Neuronal stem cell (in vitro differentiated cells): ENCODE results near the gene USHBP1.

Experiments used
- DNase-seq: peaks from one replicate; pipeline ENCODE4 v3.0.0-alpha.2; 2013; ENCODE audit warnings: low spot score
- H2AFZ ChIP-seq: one replicate; pipeline ENCODE4 v1.6.1; 2013; ENCODE audit warnings: mild to moderate bottlenecking, low read length, inconsistent platforms
- H2AK5ac ChIP-seq: 2 replicates; pipeline ENCODE4 v1.6.1; 2013; ENCODE audit warnings: low read depth, mild to moderate bottlenecking, inconsistent platforms, low read length, moderate library complexity, mixed read lengths
- H2BK120ac ChIP-seq: 2 replicates; pipeline ENCODE4 v1.6.1; 2013; ENCODE audit warnings: low read depth, mild to moderate bottlenecking, inconsistent platforms, low read length, moderate library complexity, mixed read lengths
- H2BK12ac ChIP-seq: one replicate; pipeline ENCODE4 v1.6.1; 2013; ENCODE audit warnings: low read length, inconsistent platforms
- H2BK15ac ChIP-seq: 2 replicates; pipeline ENCODE4 v1.6.1; 2013; ENCODE audit warnings: mild to moderate bottlenecking, low read length, inconsistent platforms, mixed read lengths
- H2BK5ac ChIP-seq: one replicate; pipeline ENCODE4 v1.6.1; 2013; ENCODE audit warnings: inconsistent platforms, mild to moderate bottlenecking, low read length, moderate library complexity
- H3K14ac ChIP-seq: one replicate; pipeline ENCODE4 v1.6.1; 2013; ENCODE audit warnings: low read length, inconsistent platforms
- H3K18ac ChIP-seq: 2 replicates; pipeline ENCODE4 v1.6.1; 2013; ENCODE audit warnings: low read length, inconsistent platforms
- H3K23ac ChIP-seq: 2 replicates; pipeline ENCODE4 v1.6.1; 2013; ENCODE audit warnings: low read depth, mild to moderate bottlenecking, mixed read lengths, low read length, inconsistent platforms; ENCODE audit not compliant: poor library complexity
- H3K27ac ChIP-seq: replicated peaks from 3 replicates; pipeline ENCODE4 v1.5.1; 2013; ENCODE audit warnings: low read length, inconsistent platforms
- H3K27me3 ChIP-seq, 3 experiments: 2 replicates each; pipeline ENCODE4 v1.6.1; 2013; ENCODE audit warnings: low read length in 3 of 3, mild to moderate bottlenecking in 2 of 3, inconsistent platforms in 1 of 3, low read depth in 1 of 3, mixed read lengths in 1 of 3, moderate library complexity in 1 of 3; ENCODE audit not compliant: control insufficient read depth in 3 of 3, insufficient read depth in 3 of 3
- H3K36me3 ChIP-seq, 2 donors: replicated peaks in 1 of 2; 2 replicates each; pipeline ENCODE4 v1.6.1; 2013; ENCODE audit warnings: low read length in 2 of 2; ENCODE audit not compliant: control insufficient read depth in 2 of 2, insufficient read depth in 2 of 2
- H3K4ac ChIP-seq: 2 replicates; pipeline ENCODE4 v1.6.1; 2013; ENCODE audit warnings: inconsistent platforms, mild to moderate bottlenecking, low read length, moderate library complexity
- H3K4me1 ChIP-seq, 2 donors: 1 replicate in 1 of 2; 2 replicates in 1 of 2; pipeline ENCODE4 v1.6.1; 2013; ENCODE audit warnings: low read length in 2 of 2, low read depth in 1 of 2; ENCODE audit not compliant: control insufficient read depth in 2 of 2, insufficient read depth in 1 of 2
- H3K4me2 ChIP-seq: one replicate; pipeline ENCODE4 v1.6.1; 2013; ENCODE audit warnings: mild to moderate bottlenecking, low read length, inconsistent platforms; ENCODE audit not compliant: insufficient read depth, poor library complexity, severe bottlenecking
- H3K4me3 ChIP-seq, 2 donors: 2 replicates each; pipeline ENCODE4 v1.5.1; 2013; ENCODE audit warnings: low read length in 2 of 2, mild to moderate bottlenecking in 2 of 2, inconsistent platforms in 1 of 2, moderate library complexity in 1 of 2
- H3K79me1 ChIP-seq: one replicate; pipeline ENCODE4 v1.6.1; 2013; ENCODE audit warnings: low read depth, mild to moderate bottlenecking, inconsistent platforms, low read length, moderate library complexity
- H3K9ac ChIP-seq: one replicate; pipeline ENCODE4 v1.6.1; 2013; ENCODE audit warnings: mild to moderate bottlenecking, low read depth, low read length, inconsistent platforms; ENCODE audit not compliant: poor library complexity
- H3K9me3 ChIP-seq, 2 donors: replicated peaks in 1 of 2; 2 replicates each; pipeline versions ENCODE3 to v1.6.1; 2013; ENCODE audit warnings: low read length in 2 of 2, mild to moderate bottlenecking in 2 of 2, inconsistent platforms in 1 of 2, low read depth in 1 of 2, mixed read lengths in 1 of 2, moderate library complexity in 1 of 2; ENCODE audit not compliant: control insufficient read depth in 2 of 2, insufficient read depth in 1 of 2
- H4K8ac ChIP-seq: one replicate; pipeline ENCODE4 v1.6.1; 2013; ENCODE audit warnings: low read depth, mild to moderate bottlenecking, inconsistent platforms, low read length, moderate library complexity
- H4K91ac ChIP-seq: one replicate; pipeline ENCODE4 v1.6.1; 2013; ENCODE audit warnings: low read length, low read depth, mild to moderate bottlenecking, inconsistent platforms; ENCODE audit not compliant: poor library complexity
- WGBS, 2 donors: extraction: QIAGEN DNeasy Blood & Tissue Kit; methylation state at CpG; one replicate each; pipeline ENCODE4 v1.1.7; 2013; ENCODE audit warnings: missing lambda C conversion rate in 2 of 2, mixed read lengths in 1 of 2; ENCODE audit not compliant: insufficient read length in 2 of 2, insufficient replicate concordance in 1 of 2; ENCODE audit errors: extremely low coverage in 2 of 2; 5-methylcytosine and 5-hydroxymethylcytosine counted together

The USHBP1 gene

DNA sequence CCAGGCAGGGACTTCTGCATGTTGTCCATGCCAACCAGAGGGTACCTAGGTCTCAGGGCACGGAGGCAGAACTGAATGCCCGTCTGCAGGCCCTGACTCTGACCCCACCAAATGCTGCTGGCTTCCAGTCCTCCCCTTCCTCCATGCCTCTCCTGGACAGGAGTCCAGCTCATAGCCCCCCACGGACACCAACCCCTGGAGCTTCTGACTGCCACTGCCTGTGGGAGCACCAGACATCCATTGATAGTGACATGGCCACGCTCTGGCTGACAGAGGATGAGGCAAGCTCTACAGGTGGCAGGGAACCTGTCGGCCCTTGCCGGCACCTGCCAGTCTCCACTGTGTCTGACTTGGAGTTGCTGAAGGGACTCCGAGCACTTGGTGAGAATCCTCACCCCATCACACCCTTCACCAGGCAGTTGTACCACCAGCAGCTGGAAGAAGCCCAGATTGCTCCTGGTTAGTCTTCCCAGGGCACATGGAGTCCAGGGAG is 19.0 kb upstream of the USHBP1 start:
- DNase-seq: no peak
- Histone ChIP-seq H3K79me1 (no peaks in the 10 kb centered on the region), H3K9me3 (peaks cover 4 to 5% of the 10 kb centered on the region in 2 donors), H3K23ac (no peak overlapping the region), H3K9ac (no peak overlapping the region), H3K4ac (no peak overlapping the region), H3K4me2 (no peak overlapping the region), H4K8ac (no peak overlapping the region), H3K36me3 (peaks cover 4 to 19% of the 10 kb centered on the region in 2 donors), H3K27ac (no peak overlapping the region), H2AFZ (no peak overlapping the region), H2BK5ac (no peak overlapping the region), H2BK12ac (no peak overlapping the region), H3K4me1 (peaks cover 0 to 3% of the 10 kb centered on the region in 2 donors), H2BK120ac (no peak overlapping the region), H2BK15ac (peak overlapping the region; percentile 8), H3K18ac (no peak overlapping the region), H2AK5ac (peak overlapping the region; percentile 65), H3K4me3 (no peak overlapping the region), H4K91ac (no peak overlapping the region), H3K27me3 (peaks cover 0 to 14% (median 2%) of the 10 kb centered on the region in 3 experiments), H3K14ac (no peak overlapping the region)
- no CpG with 5 or more reads among the region's 7 CpGs for WGBS, 2 donors

GRCh38 chr19:17282488-17283125 is 18.1 kb upstream of the USHBP1 start:
- H4K8ac ChIP-seq: no peak overlapping the region
- no peak overlapping the region for H3K27ac ChIP-seq
- H4K91ac ChIP-seq: no peak overlapping the region
- H3K27me3 ChIP-seq: peaks cover 0 to 14% (median 2%) of the 10 kb centered on the region in 3 experiments
- peak overlapping the region; percentile 25 for H3K4me2 ChIP-seq
- peak overlapping the region; percentile 87 for H2BK120ac ChIP-seq
- H3K79me1 ChIP-seq: no peaks in the 10 kb centered on the region
- peaks cover 0 to 3% of the 10 kb centered on the region in 2 donors for H3K4me1 ChIP-seq
- H3K9me3 ChIP-seq: peaks cover 4 to 5% of the 10 kb centered on the region in 2 donors
- no peak overlapping the region for H2BK12ac ChIP-seq
- peak overlapping the region; percentile 60 for H3K23ac ChIP-seq
- H3K18ac ChIP-seq: peak overlapping the region; percentile 95
- peak overlapping the region; percentile 50 to 51 for H3K4me3 ChIP-seq
- H3K4ac ChIP-seq: no peak overlapping the region
- H2BK5ac ChIP-seq: peak overlapping the region; percentile 11
- H2BK15ac ChIP-seq: peak overlapping the region; percentile 58
- peak overlapping the region; percentile 38 for H3K14ac ChIP-seq
- peak overlapping the region; percentile 63 for H2AK5ac ChIP-seq
- H2AFZ ChIP-seq: peak overlapping the region; percentile 94
- H3K9ac ChIP-seq: peak overlapping the region; percentile 63
- WGBS, 2 donors: no CpG with 5 or more reads among the region's 45 CpGs
- peak; percentile 81 for DNase-seq
- H3K36me3 ChIP-seq: peaks cover 5 to 24% of the 10 kb centered on the region in 2 donors

GRCh38 chr19:17281391-17282304 is 17.1 kb upstream of the USHBP1 start, which contains the start of gene ANKLE1:
TSS of gene ANKLE1 (plus strand) at chr19:17281901. CDS start at chr19:17281921, 20 bp downstream.
- Histone ChIP-seq H3K4me1 (peaks cover 0 to 3% of the 10 kb centered on the region in 2 donors), H3K79me1 (no peaks in the 10 kb centered on the region), H3K14ac (peak within 1 kb of the TSS; percentile 38), H3K27ac (no peak within 1 kb of the TSS), H3K23ac (peak within 1 kb of the TSS; percentile 60), H3K27me3 (peaks cover 0 to 14% (median 2%) of the 10 kb centered on the region in 3 experiments), H3K18ac (peak within 1 kb of the TSS; percentile 95), H3K9me3 (peaks cover 4 to 5% of the 10 kb centered on the region in 2 donors), H3K4ac (no peak within 1 kb of the TSS), H2BK15ac (peak within 1 kb of the TSS; percentile 58), H2AK5ac (peak within 1 kb of the TSS; percentile 68), H3K4me3 (peak within 1 kb of the TSS; percentile 50 to 51), H2BK5ac (peak within 1 kb of the TSS; percentile 11), H3K4me2 (peak within 1 kb of the TSS; percentile 40), H2BK12ac (peak within 1 kb of the TSS; percentile 10), H3K36me3 (peaks cover 11 to 32% of the 10 kb centered on the region in 2 donors), H2BK120ac (peak within 1 kb of the TSS; percentile 87), H4K8ac (no peak within 1 kb of the TSS), H3K9ac (peak within 1 kb of the TSS; percentile 63), H4K91ac (no peak within 1 kb of the TSS), H2AFZ (peak within 1 kb of the TSS; percentile 94)
- WGBS, 2 donors: no CpG with 5 or more reads among the region's 75 CpGs
- no peak for DNase-seq
